ENCODE results near the gene FCRL3. TPM values are rescaled to one million over a fixed set of nuclear protein-coding genes. Genes with fewer than 3 reads are reported as not detected.

Gene FCRL3
- total and polyA plus RNA-seq, 2 of the 4 experiments (the other 2 are of a cell fraction) = not detected

GRCh38 chr1:157659576-157660247, 40.9 kb downstream of the FCRL3 start:
- no peaks in the 10 kb centered on the region for H3K36me3 ChIP-seq (ENCODE audit: control insufficient read depth, insufficient read depth, low read length)
- no peak overlapping the region for H2BK20ac ChIP-seq (ENCODE audit: low read depth, low read length)
- no peak overlapping the region for H4K5ac ChIP-seq (ENCODE audit: low read depth, low read length)
- H3K23ac ChIP-seq (ENCODE audit: low read depth, low read length) = no peak overlapping the region
- intact Hi-C loops (cut with micrococcal nuclease) (no loop called here), in situ Hi-C loops (cut with MboI; ENCODE audit: low sequenced_read_pairs) (no loop called here), dilution Hi-C loops (cut with HindIII; ENCODE audit: low sequenced_read_pairs, unreplicated experiment) (no loop called here)
- no peak overlapping the region for H3K9ac ChIP-seq (ENCODE audit: low read depth, low read length)
- no peak for ATAC-seq (ENCODE audit: low read depth)
- no peak overlapping the region for H3K4me3 ChIP-seq (ENCODE audit: insufficient read depth, low read depth, low read length)
- H3K14ac ChIP-seq (replicated peaks; ENCODE audit: low read depth, low read length) = no peak overlapping the region
- BruUV-seq (replicated peaks) = no TSS peak
- H3K4me1 ChIP-seq (ENCODE audit: control insufficient read depth, insufficient read depth, low read length) = no peaks in the 10 kb centered on the region
- TF ChIP-seq RFX5 (IDR thresholded peaks at IDR 0.05; ENCODE audit: low read depth, low read length) (no peak), MAZ (IDR thresholded peaks at IDR 0.05; ENCODE audit: borderline replicate concordance, low read depth, low read length) (no peak), CEBPB (IDR thresholded peaks at IDR 0.05; ENCODE audit: low read depth, low read length) (no peak), ELK1 (IDR thresholded peaks at IDR 0.05; ENCODE audit: borderline replicate concordance, low read depth, low read length) (no peak), SMC3 (IDR thresholded peaks at IDR 0.05; ENCODE audit: low read depth, low read length) (no peak)
- ChIA-PET POLR2A (ENCODE audit: unreplicated experiment) (no interaction called here), CTCF (no interaction called here)
- H3K4ac ChIP-seq (ENCODE audit: low read depth, low read length) = no peak overlapping the region
- no peak overlapping the region for H3K4me2 ChIP-seq (ENCODE audit: low read depth, low read length)
- no peak overlapping the region for H2BK120ac ChIP-seq (ENCODE audit: low read depth, low read length)
- no peak overlapping the region for H3K56ac ChIP-seq (ENCODE audit: extremely low read depth, insufficient read depth, low read length)
- DNase-seq = no peak
- no peak overlapping the region for H2BK15ac ChIP-seq (ENCODE audit: low read depth, low read length)
- H3K9me1 ChIP-seq (ENCODE audit: insufficient read depth, low read length) = no peaks in the 10 kb centered on the region
- no peak overlapping the region for H2AK9ac ChIP-seq (replicated peaks; ENCODE audit: low read depth, low read length, poor library complexity)
- no peak overlapping the region for H3K18ac ChIP-seq (ENCODE audit: low read depth, low read length)
- H2BK5ac ChIP-seq (ENCODE audit: low read depth, low read length, poor library complexity, severe bottlenecking) = no peak overlapping the region
- no peaks in the 10 kb centered on the region for H3K27me3 ChIP-seq (ENCODE audit: control insufficient read depth, insufficient read depth, low read length)
- H3K27ac ChIP-seq (ENCODE audit: insufficient read depth, low read length) = no peak overlapping the region
- 40% methylated on average over 1 of the region's 3 CpGs; no CpG with 5 or more reads in 1 of the 2 experiments for WGBS, 2 experiments (ENCODE audit: extremely low coverage in 2 of 2, insufficient read length in 1 of 2)
- H2AFZ ChIP-seq (replicated peaks; ENCODE audit: low read length, poor library complexity) = no peak overlapping the region
- no peaks in the 10 kb centered on the region for H3K79me1 ChIP-seq (ENCODE audit: low read depth in 1 of 2, low read length in 2 of 2)
- no peaks in the 10 kb centered on the region for H3K9me3 ChIP-seq (ENCODE audit: control insufficient read depth, insufficient read depth, low read length)
- H4K91ac ChIP-seq (ENCODE audit: insufficient read depth, low read depth, low read length) = no peak overlapping the region
- no peak overlapping the region for H2AK5ac ChIP-seq (ENCODE audit: low read depth, low read length)
- H4K8ac ChIP-seq (ENCODE audit: low read depth in 2 of 2, low read length in 2 of 2) = no peak overlapping the region
- H4K20me1 ChIP-seq (ENCODE audit: insufficient read depth, low read length) = no peaks in the 10 kb centered on the region
